ACHN (cell line): ENCODE measurements around the gene GCM1.
"Not testable (repeated sequence)": the region's sequence is repeated elsewhere in the genome, so short reads cannot be mapped to it uniquely, and the experiment has no call there.

ENCODE experiments used
- DNase-seq: peaks from one replicate; pipeline ENCODE4 v3.0.0-alpha.2; 2015
- in situ Hi-C: cut with HindIII; loops from 2 replicates; pipeline ENCODE4 v1.10.0; 2017; ENCODE audit warnings: low sequenced_read_pairs, low pct_ligation_motif_present, low pct_unique_long_range_greater_than_20kb

GCM1 gene

GRCh38 chr6:53148684-53149083 lies at the start of gene GCM1:
TSS of gene GCM1 (minus strand) at chr6:53148841. CDS start at chr6:53145632, 3,209 bp downstream.
- in situ Hi-C loops: no loop called here
- DNase-seq: no peak

GRCh38 chr6:53197553-53197952 lies 48.9 kb upstream of the GCM1 start:
- in situ Hi-C loops: no loop called here
- DNase-seq: no peak

- DNase-seq: no peak
- in situ Hi-C loops: no loop called here
Observed at GRCh38 chr6:53195048-53195447, 46.4 kb upstream of the GCM1 start.

- DNase-seq: no peak
- in situ Hi-C loops: no loop called here
Observed at GRCh38 chr6:53192682-53193188, 44.1 kb upstream of the GCM1 start.

GRCh38 chr6:53189554-53189953 lies 40.9 kb upstream of the GCM1 start:
- peak; percentile 50 for DNase-seq
- in situ Hi-C loops: no loop called here

- no peak for DNase-seq
- in situ Hi-C loops: no loop called here
Observed at GRCh38 chr6:53188833-53189232, 40.2 kb upstream of the GCM1 start.

- in situ Hi-C loops: no loop called here
- DNase-seq: no peak
Observed at GRCh38 chr6:53180678-53181077, 32.0 kb upstream of the GCM1 start.

- DNase-seq: no peak
- in situ Hi-C loops: no loop called here
Observed at GRCh38 chr6:53179961-53180651, 31.5 kb upstream of the GCM1 start.

GRCh38 chr6:53178837-53179432 lies 30.3 kb upstream of the GCM1 start:
- DNase-seq: no peak
- in situ Hi-C loops: no loop called here

GRCh38 chr6:53175027-53175426 lies 26.4 kb upstream of the GCM1 start:
- DNase-seq: no peak
- in situ Hi-C loops: no loop called here

GRCh38 chr6:53172468-53172803 lies 23.8 kb upstream of the GCM1 start:
- in situ Hi-C loops: no loop called here
- DNase-seq: no peak

- DNase-seq: peak; percentile 74
- in situ Hi-C loops: no loop called here
Observed at GRCh38 chr6:53171605-53172467, 23.2 kb upstream of the GCM1 start.

- peak; percentile 62 for DNase-seq
- in situ Hi-C loops: no loop called here
Observed at GRCh38 chr6:53168516-53169267, 20.1 kb upstream of the GCM1 start.

- DNase-seq: no peak
- in situ Hi-C loops: no loop called here
Observed at GRCh38 chr6:53165293-53165692, 16.7 kb upstream of the GCM1 start.

GRCh38 chr6:53162606-53163005 lies 14.0 kb upstream of the GCM1 start:
- in situ Hi-C loops: no loop called here

GRCh38 chr6:53161481-53162009 lies 12.9 kb upstream of the GCM1 start:
- in situ Hi-C loops: no loop called here
- no peak for DNase-seq

More at GRCh38 chr6:53162606-53163005, 14.0 kb upstream of the GCM1 start:
- DNase-seq: no peak

GRCh38 chr6:53159558-53159957 lies 10.9 kb upstream of the GCM1 start:
- in situ Hi-C loops: no loop called here
- no peak for DNase-seq

GRCh38 chr6:53158076-53158475 lies 9.4 kb upstream of the GCM1 start:
- in situ Hi-C loops: not testable (repeated sequence)

More at GRCh38 chr6:53158076-53158475, 9.4 kb upstream of the GCM1 start:
- not testable (repeated sequence) for DNase-seq
